M059J (cell line): ENCODE results near the gene PRRC2A. TPM values are rescaled to one million over a fixed set of nuclear protein-coding genes. Genes with fewer than 3 reads are reported as not detected.
"Not testable (repeated sequence)": the region's sequence is repeated elsewhere in the genome, so short reads cannot be mapped to it uniquely, and the experiment has no call there.

Experiments
- DNase-seq: peaks from one replicate; pipeline ENCODE4 v3.0.0-alpha.2; 2012; ENCODE audit warnings: low read depth
- total RNA-seq: library from RNA; depleted of rRNA; stranded (reverse); fragments of >200 nt; shearing (Covaris generic); gene quantifications from 2 replicates; pipeline ENCODE4 v1.2.3, GENCODE V29; 2014

The PRRC2A gene
- total RNA-seq, 1 experiment from 2014 or later, result 121 TPM

- peak; percentile 35 for DNase-seq
Measured at GRCh38 chr6:31585491-31585890, 35.0 kb upstream of the PRRC2A start.

GRCh38 chr6:31586008-31586407 is 34.5 kb upstream of the PRRC2A start, which contains the start of gene LST1:
TSS of gene LST1 (plus strand) at chr6:31586277. CDS start at chr6:31587300, 1,023 bp downstream.
- no peak for DNase-seq

- no peak for DNase-seq
Measured at GRCh38 chr6:31586599-31587281, 33.8 kb upstream of the PRRC2A start.

- DNase-seq, result no peak
Measured at GRCh38 chr6:31587791-31588777, 32.4 kb upstream of the PRRC2A start.

DNA sequence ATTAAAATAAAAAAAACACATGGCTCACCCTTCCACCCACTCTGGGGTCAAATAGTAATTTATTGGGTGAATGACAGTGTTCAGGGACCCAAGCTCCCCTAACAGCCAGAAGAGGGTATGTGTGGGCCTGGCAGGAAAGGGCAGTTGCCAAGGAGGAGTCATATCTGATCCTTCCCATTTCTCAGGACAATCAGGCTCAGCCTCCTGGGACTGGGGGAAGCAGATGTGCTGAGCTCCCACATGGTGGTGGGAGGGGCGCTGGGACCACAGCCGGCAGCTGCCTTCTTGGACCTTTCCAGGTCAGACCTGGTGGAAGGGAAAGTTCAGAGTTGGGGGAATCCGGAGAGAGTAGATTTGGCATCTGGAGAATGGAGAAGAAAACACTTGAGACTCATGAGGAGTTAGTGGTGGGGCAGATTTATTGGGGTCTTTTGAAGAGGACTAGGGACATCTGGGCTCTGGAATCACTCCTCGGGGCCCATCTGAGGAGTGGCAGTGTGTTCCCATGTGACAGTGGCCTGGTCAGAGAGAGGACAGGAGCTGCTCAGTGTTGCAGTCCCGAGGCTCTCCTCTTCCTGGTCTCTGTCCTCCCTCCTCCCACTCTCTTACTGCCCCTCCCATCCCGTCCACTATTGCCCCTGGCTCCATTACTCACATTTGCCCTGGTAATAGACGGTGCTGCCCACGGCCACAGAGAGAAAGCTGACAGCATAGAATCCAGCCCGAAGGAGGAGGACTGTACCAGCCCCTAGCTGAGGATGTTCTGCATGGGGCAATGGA is 31.5 kb upstream of the PRRC2A start:
- peak; percentile 34 for DNase-seq

DNA sequence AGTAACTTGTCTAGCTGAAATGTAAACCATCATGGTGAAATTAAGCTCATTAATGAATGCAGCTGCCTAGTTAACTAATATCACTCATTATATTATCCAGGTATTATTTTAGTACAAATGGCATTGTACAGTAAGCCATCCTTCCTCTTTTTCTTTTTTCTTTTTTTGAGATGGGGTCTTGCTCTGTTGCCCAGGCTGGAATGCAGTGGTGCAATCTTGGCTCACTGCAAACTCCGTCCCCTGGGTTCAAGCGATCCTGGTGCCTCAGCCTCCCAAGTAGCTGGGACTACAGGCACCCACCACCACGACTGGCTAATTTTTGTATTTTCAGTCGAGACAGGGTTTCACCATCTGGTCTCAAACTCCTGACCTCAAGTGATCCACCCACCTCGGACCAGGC is 29.8 kb upstream of the PRRC2A start:
- not testable (repeated sequence) for DNase-seq

DNA sequence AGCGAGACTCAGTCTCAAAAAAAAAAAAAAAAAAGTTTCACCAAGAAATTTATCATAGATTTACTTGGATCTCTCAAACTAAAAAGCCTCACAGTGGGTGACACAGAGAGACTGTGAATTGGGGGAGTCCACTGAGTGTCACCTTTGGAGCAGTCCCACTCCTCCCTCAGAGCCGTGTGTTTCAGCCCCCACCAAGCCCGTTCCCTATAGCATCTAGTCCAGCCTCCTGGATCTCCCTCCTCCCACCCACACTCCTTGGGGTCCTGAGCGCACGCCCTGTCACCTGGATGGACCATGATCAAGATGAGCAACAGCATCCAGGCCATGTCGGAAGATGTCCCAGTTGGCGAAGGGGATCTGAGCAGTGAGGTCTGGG is 28.1 kb upstream of the PRRC2A start:
- DNase-seq, result no peak

GRCh38 chr6:31597006-31597405 is 23.5 kb upstream of the PRRC2A start:
- peak; percentile 59 for DNase-seq

DNA sequence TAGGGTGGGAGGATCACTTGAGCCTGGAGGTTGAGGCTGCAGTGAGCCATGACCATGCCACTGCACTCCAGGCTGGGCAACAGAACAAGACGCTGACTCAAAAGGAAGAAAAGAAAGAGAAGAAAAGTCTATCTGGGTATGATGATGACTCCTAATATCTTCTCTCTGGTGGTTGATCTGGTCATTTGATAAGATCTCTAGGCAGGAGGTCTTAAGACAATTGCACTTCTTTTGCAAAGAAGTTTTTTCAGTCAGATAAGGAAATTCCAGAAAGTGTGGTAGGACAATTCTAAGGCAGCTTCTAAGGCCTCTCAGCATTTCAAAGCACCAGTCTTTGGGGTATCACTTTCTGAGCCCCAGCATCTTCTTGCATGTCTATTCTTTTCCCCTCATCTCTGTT is 13.2 kb upstream of the PRRC2A start:
- DNase-seq, result no peak

- no peak for DNase-seq
Measured at GRCh38 chr6:31609519-31610406, 10.8 kb upstream of the PRRC2A start.

DNA sequence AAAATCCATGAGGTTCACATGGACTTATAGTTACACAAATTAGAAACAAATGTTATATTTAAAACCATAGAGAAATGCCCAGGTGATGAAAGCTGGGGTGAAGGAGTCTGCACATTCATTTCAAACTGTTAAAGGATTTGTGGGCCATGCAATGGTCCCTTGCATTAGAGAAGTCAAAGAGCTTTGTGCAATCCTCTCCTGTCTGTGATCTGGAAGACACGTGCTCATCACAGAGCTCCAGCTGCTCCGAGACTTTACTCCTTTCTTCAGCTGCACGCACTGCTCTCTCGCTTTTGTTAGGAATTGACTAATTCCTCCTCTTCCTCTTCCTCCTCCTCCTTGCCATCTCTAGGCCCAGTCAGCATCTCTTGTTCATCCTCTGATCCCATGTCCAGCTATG is 9.5 kb upstream of the PRRC2A start:
- no peak for DNase-seq

DNA sequence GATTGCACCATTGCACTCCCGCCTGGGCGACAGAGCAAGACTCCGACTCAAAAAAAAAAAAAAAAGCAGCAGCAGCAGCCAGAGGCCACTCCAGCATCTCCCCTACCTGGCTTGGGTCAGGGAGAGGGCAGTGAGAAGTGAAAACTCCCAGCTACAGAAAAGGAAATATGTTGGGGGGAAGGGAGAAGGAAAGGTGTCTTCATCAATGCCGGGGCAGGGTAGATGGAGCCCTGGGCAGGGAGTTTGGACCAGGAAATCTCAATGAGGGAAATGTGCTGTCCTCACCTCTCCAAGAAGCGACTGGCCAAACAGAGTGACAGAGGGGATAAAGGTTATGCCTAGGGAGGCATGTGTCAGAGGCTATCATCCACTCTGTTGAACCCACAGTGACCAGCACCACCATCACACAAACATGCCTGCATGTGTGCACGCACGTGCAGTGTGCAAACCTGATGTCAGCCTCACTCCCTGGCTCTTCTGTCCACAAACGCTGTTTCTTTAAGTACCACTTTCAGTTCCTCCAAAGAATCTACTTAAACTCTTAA is 6.4 kb upstream of the PRRC2A start:
- no peak for DNase-seq

DNA sequence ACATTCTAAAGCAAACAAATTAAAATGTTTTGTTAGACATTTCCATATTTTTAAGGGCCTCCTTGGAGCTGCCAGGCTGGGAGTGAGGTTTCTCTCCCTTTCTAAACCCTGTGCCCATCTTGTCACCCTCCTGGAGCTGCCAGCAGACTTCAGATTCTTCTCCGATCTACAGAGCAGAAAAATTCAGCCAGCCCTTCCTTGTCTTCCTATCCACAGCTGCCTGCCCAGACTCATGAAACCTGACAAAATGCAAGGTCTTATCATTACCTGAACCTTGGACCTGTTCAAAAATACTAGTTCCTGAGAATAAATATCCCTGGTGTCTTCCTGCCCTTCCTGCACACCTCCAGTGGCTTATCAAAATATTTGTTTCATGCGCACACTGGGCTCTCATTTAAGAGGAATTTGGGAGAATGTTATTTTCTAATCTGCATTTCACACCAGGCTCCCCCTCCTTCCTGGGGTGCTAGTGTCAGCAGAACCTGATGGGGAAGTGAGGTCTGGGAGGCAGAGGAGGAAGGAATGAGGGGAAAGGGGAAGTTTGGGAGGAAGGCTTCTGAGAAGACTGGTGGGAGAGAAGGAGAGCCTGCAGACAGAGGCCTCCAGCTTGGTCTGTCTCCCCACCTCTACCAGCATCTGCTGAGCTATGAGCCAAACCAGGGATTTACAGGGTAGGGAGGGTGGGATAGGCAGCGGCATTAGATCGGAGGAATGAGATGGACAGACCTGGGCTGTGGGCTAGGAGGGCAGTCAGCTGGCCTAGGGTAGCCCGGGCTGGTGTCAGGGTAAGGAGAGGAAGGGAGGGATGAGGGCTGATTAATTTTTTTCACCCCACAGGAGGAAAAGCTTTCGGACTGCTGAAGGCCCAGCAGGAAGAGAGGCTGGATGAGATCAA is 5.6 kb upstream of the PRRC2A start, which contains the start of gene AIF1:
AIF1 (plus strand) TSS at position 551 of the 895 bp plus-strand sequence; CDS start at position 647, 96 bp downstream.
- DNase-seq, result no peak

GRCh38 chr6:31615748-31616147 is 4.8 kb upstream of the PRRC2A start:
- DNase-seq, result no peak

GRCh38 chr6:31617010-31617409 is 3.5 kb upstream of the PRRC2A start:
- DNase-seq, result no peak

GRCh38 chr6:31619805-31620585 is 520 bp upstream of the PRRC2A start:
- DNase-seq, result peak; percentile 100

DNA sequence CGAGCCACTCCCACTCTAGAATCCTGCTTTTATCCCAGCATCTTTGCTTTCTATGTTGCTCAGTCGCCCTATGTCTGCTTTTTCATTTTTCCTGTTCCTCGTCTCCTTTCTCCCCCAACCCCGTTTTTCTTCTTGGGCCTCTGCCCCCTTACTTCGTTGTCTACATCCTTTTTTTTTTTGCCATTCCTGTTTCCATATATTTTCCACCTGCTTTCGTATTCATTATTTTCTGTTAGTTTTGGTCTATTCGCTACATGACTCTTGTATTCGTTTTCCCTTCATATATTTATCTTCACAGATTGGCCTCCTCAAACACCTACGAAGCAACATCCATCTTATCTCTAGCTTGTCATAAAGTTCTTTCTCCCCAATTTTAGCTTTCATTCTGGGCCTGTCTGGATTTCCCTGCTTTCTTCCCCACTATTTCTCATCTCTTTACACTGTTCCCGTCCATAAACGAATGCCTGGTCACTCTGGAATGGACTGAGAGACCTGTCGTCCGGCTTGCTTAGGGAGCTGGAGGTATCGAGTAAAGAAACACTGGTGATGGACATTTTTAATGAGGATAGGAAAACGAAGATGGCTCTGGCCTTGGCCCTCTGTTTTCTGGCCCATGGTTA is 915 bp downstream of the PRRC2A start:
- DNase-seq, result no peak

DNA sequence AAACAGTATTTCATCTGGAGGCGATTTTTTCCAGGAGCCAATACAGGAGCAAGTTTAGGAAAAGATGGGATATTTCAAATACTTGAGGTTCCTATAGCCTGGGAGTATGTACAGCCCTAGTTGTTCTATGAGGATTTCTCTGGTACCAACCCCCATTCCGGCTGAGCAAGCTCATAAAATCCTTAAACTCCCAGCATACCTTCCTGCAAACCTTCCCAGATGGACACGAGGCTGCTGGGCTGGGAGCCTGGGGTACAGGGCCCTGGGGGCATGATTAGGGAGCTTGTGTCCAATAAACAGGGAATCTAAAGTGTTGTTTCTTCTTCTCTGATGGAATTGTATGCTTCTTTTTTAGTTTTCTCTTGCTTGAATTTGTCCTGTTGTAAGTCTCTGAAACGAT is 1.5 kb downstream of the PRRC2A start:
- peak; percentile 49 for DNase-seq
